AG10803 (cell line): ENCODE data around the gene SPPL2B.

Source experiments
- DNase-seq: peaks from one replicate; pipeline ENCODE4 v3.0.0; 2010; ENCODE audit warnings: low read depth
- H3K4me3 ChIP-seq: 2 replicates; pipeline ENCODE4 v1.5.1; 2011; ENCODE audit warnings: mild to moderate bottlenecking, low read length, control low read depth
- CTCF ChIP-seq: conservative IDR thresholded peaks from 2 replicates; pipeline ENCODE4 v1.5.1; 2011; ENCODE audit warnings: mild to moderate bottlenecking, low read length, control low read depth, inconsistent platforms

SPPL2B gene

GRCh38 chr19:2334986-2335846 lies 6.7 kb downstream of the SPPL2B start:
- DNase-seq = no peak
- TF ChIP-seq CTCF = no peak
- no peak overlapping the region for H3K4me3 ChIP-seq

- no peak overlapping the region for H3K4me3 ChIP-seq
- TF ChIP-seq CTCF = no peak
- no peak for DNase-seq
Observed at GRCh38 chr19:2335848-2336247, 7.4 kb downstream of the SPPL2B start.

GRCh38 chr19:2336528-2337328 lies 8.2 kb downstream of the SPPL2B start:
- H3K4me3 ChIP-seq = no peak overlapping the region
- DNase-seq = no peak
- TF ChIP-seq CTCF = no peak

- DNase-seq = no peak
- TF ChIP-seq CTCF = no peak
- no peak overlapping the region for H3K4me3 ChIP-seq
Observed at GRCh38 chr19:2337329-2337707, 8.8 kb downstream of the SPPL2B start.

- no peak for DNase-seq
- H3K4me3 ChIP-seq = no peak overlapping the region
- no peak for TF ChIP-seq CTCF
Observed at GRCh38 chr19:2338055-2338615, 9.7 kb downstream of the SPPL2B start.

GRCh38 chr19:2338751-2339643 lies 10.5 kb downstream of the SPPL2B start:
- no peak for TF ChIP-seq CTCF
- no peak overlapping the region for H3K4me3 ChIP-seq
- DNase-seq = no peak
